NB4 (cell line): ENCODE results near the gene BCL11A.

ENCODE experiments used
- POLR2A ChIP-seq: IDR thresholded peaks from 2 replicates; pipeline ENCODE4 v1.6.1; 2011; ENCODE audit warnings: mild to moderate bottlenecking; ENCODE audit not compliant: insufficient read length; ENCODE audit errors: extremely low read depth
- TF ChIP-seq, protein P1 (sequence below): IDR thresholded peaks from one replicate; pipeline ENCODE4 v1.5.1; 2012; ENCODE audit warnings: low read depth, low read length

DNA sequence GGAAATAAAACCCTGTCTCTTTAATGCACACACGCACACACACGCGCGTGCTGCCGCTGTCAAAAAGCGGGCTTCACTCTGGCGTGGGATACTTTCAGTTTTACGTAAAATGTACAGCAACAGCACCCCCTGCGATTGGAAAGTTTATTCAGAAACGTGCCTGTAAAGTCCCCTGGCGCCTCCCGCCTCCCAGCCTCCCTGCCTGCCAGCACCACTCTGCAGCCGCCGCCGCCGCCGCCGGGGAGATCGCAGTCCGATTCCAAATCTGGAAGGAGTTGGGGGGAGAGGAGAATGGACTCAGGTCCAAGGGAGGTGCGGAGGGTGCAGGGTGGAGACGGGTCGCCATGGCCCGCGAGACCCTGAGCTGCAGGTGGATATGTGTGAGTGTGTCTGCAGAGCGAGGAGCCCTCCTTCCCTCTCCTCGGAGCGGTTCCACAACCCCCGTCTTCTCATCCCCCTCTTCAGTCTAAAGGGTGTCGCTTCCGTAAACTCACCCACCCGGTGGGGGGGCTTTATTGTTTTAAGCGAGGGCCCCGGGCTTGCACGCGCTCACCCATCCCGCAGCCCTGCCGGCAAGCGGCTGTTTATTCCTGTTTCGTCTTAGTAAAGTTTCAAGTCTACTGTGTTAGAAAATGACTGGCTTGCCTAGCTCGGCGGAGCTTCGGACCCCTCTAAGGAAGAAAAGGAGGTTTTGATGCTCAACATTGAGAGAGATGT lies 1.8 kb upstream of the BCL11A start:
- TF ChIP-seq, protein P1, sequence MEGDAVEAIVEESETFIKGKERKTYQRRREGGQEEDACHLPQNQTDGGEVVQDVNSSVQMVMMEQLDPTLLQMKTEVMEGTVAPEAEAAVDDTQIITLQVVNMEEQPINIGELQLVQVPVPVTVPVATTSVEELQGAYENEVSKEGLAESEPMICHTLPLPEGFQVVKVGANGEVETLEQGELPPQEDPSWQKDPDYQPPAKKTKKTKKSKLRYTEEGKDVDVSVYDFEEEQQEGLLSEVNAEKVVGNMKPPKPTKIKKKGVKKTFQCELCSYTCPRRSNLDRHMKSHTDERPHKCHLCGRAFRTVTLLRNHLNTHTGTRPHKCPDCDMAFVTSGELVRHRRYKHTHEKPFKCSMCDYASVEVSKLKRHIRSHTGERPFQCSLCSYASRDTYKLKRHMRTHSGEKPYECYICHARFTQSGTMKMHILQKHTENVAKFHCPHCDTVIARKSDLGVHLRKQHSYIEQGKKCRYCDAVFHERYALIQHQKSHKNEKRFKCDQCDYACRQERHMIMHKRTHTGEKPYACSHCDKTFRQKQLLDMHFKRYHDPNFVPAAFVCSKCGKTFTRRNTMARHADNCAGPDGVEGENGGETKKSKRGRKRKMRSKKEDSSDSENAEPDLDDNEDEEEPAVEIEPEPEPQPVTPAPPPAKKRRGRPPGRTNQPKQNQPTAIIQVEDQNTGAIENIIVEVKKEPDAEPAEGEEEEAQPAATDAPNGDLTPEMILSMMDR, result peak; percentile 25
- peak; percentile 14 for TF ChIP-seq POLR2A
